CD14-positive monocyte (primary cell): ENCODE results near the gene GTF3C1. TPM values are rescaled to one million over a fixed set of nuclear protein-coding genes. Genes with fewer than 3 reads are reported as not detected.

ENCODE experiments used
- DNase-seq, 3 donors: peaks; one replicate each; pipeline ENCODE4 v3.0.0-alpha.2; 2011 to 2022
- H2AFZ ChIP-seq: 2 replicates; pipeline ENCODE4 v1.6.0; 2012; ENCODE audit warnings: mild to moderate bottlenecking, low read depth, low read length, inconsistent platforms; ENCODE audit not compliant: insufficient read depth, poor library complexity, severe bottlenecking
- H3K27ac ChIP-seq, 2 donors: 1 replicate in 1 of 2; 2 replicates in 1 of 2; pipeline ENCODE4 v1.5.1; 2012 to 2013; ENCODE audit warnings: low read length in 2 of 2, control low read depth in 1 of 2, inconsistent platforms in 1 of 2, low read depth in 1 of 2, mild to moderate bottlenecking in 1 of 2
- H3K27me3 ChIP-seq, 2 donors: one replicate each; pipeline versions ENCODE4 v1.6.0 to v1.6.1; 2011 to 2013; ENCODE audit warnings: low read length in 2 of 2; ENCODE audit not compliant: control insufficient read depth in 2 of 2, insufficient read depth in 2 of 2
- H3K36me3 ChIP-seq, 2 donors: replicated peaks in 1 of 2; 1 replicate in 1 of 2; 2 replicates in 1 of 2; pipeline versions ENCODE4 v1.5.1 to v1.6.1; 2012 to 2013; ENCODE audit warnings: low read length in 2 of 2, control low read depth in 1 of 2, inconsistent platforms in 1 of 2, mild to moderate bottlenecking in 1 of 2; ENCODE audit not compliant: insufficient read depth in 2 of 2, control insufficient read depth in 1 of 2
- H3K4me1 ChIP-seq, 2 donors: 1 replicate in 1 of 2; 2 replicates in 1 of 2; pipeline versions ENCODE4 v1.5.1 to v1.6.1; 2012 to 2013; ENCODE audit warnings: low read length in 2 of 2, control low read depth in 1 of 2, inconsistent platforms in 1 of 2, mild to moderate bottlenecking in 1 of 2, moderate library complexity in 1 of 2; ENCODE audit not compliant: insufficient read depth in 2 of 2, control insufficient read depth in 1 of 2
- H3K4me2 ChIP-seq: replicated peaks from 2 replicates; pipeline ENCODE3; 2012; ENCODE audit warnings: low read length, moderate library complexity, mild to moderate bottlenecking; ENCODE audit not compliant: poor library complexity, severe bottlenecking; ENCODE audit errors: extremely low read depth
- H3K4me3 ChIP-seq, 3 experiments: fragments of 200-600 bp in 1 of 3; sonication (generic) in 1 of 3; replicated peaks in 1 of 3; 1 replicate in 2 of 3; 2 replicates in 1 of 3; pipeline ENCODE4 v1.5.1; 2011 to 2013; ENCODE audit warnings: low read length in 3 of 3, mild to moderate bottlenecking in 3 of 3, control low read depth in 2 of 3, low read depth in 2 of 3, inconsistent platforms in 1 of 3, moderate library complexity in 1 of 3
- H3K79me2 ChIP-seq: 2 replicates; pipeline ENCODE4 v1.6.0; 2012; ENCODE audit warnings: mild to moderate bottlenecking, control low read depth, inconsistent platforms, low read length, moderate library complexity; ENCODE audit not compliant: insufficient read depth
- H3K9ac ChIP-seq: 2 replicates; pipeline ENCODE4 v1.6.0; 2017; ENCODE audit warnings: low read length, mild to moderate bottlenecking; ENCODE audit not compliant: insufficient read depth, poor library complexity, severe bottlenecking
- H3K9me3 ChIP-seq, 2 donors: replicated peaks in 1 of 2; 1 replicate in 1 of 2; 2 replicates in 1 of 2; pipeline versions ENCODE4 v1.5.1 to v1.6.1; 2012 to 2013; ENCODE audit warnings: low read length in 2 of 2, control low read depth in 1 of 2; ENCODE audit not compliant: control insufficient read depth in 1 of 2, insufficient read depth in 1 of 2
- H4K20me1 ChIP-seq: 2 replicates; pipeline ENCODE4 v1.6.0; 2012; ENCODE audit warnings: mild to moderate bottlenecking, low read length, control low read depth, moderate library complexity; ENCODE audit not compliant: insufficient read depth
- H3K27ac Mint-ChIP-seq, 7 donors: one replicate each; pipeline ENCODE4 v1.8.0; 2020; ENCODE audit warnings: mild to moderate bottlenecking in 7 of 7, mixed read lengths in 7 of 7, moderate library complexity in 6 of 7, inconsistent platforms in 2 of 7
- H3K27me3 Mint-ChIP-seq, 3 donors: one replicate each; pipeline ENCODE4 v1.8.0; 2021 to 2022; ENCODE audit warnings: low read depth in 3 of 3, mild to moderate bottlenecking in 3 of 3, mixed read lengths in 3 of 3, moderate library complexity in 3 of 3, inconsistent platforms in 1 of 3
- H3K36me3 Mint-ChIP-seq, 2 donors: one replicate each; pipeline ENCODE4 v1.8.0; 2020; ENCODE audit warnings: mixed read lengths in 2 of 2, inconsistent platforms in 1 of 2, mild to moderate bottlenecking in 1 of 2
- H3K4me1 Mint-ChIP-seq: one replicate; pipeline ENCODE4 v1.8.0; 2020; ENCODE audit warnings: mild to moderate bottlenecking, mixed read lengths
- H3K4me3 Mint-ChIP-seq, 2 donors: one replicate each; pipeline ENCODE4 v1.8.0; 2020; ENCODE audit warnings: mild to moderate bottlenecking in 2 of 2, mixed read lengths in 2 of 2, moderate library complexity in 1 of 2
- H3K9me3 Mint-ChIP-seq, 7 donors: one replicate each; pipeline ENCODE4 v1.8.0; 2020 to 2022; ENCODE audit warnings: mixed read lengths in 7 of 7, mild to moderate bottlenecking in 6 of 7, moderate library complexity in 6 of 7, inconsistent platforms in 2 of 7
- WGBS: methylation state at CpG from one replicate; pipeline ENCODE4 v1.1.5; 2013; ENCODE audit warnings: missing lambda C conversion rate; ENCODE audit not compliant: insufficient coverage; 5-methylcytosine and 5-hydroxymethylcytosine counted together
- intact Hi-C, 2 donors: fragments of 100-400 bp; cut with micrococcal nuclease; formaldehyde crosslinking; loops; one replicate each; pipeline versions ENCODE4 v1.15.0 to v1.15.1; 2023
- polyA plus RNA-seq, 3 donors: library from polyadenylated mRNA; depleted of rRNA in 1 of 3; unstranded in 2 of 3; stranded (reverse) in 1 of 3; fragments of 300-500 nt in 2 of 3; fragments of >200 nt in 1 of 3; fragmentation: Illumina TruSeq in 2 of 3; gene quantifications; 1 replicate in 2 of 3; 2 replicates in 1 of 3; pipeline ENCODE4 v1.2.3, GENCODE V29; 2012 to 2021
- TF ChIP-seq, protein P1 (sequence below): fragments of 200-600 bp; IDR thresholded peaks from one replicate; pipeline ENCODE4 v1.8.0; 2022; ENCODE audit warnings: antibody characterized with exemption, mild to moderate bottlenecking

GTF3C1 gene
- polyA plus RNA-seq, 3 donors, result 7.0 to 22.0 (median 12.8) TPM

DNA sequence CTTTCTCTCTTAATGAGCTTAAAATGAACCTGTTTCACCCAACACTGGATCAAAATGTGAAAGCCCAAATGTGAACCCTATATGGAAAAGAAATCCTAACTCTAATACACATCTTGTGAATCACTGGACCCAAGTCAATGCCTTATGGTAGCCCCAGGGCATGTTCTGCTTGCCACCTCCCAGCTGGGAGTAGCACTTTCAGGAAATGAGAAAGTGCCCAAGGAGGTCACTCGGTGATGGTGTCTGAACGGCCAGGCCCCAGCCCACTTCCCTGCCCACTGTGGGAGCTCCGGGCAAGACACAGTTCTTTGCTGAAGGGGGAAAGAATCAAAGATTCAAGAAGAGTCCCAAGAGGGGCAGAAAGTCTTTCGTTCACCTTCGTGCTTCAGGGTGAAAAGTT, 46.1 kb downstream of the GTF3C1 start:
- H3K4me2 ChIP-seq, result no peak overlapping the region
- intact Hi-C loops, result no loop called here
- H3K27me3 ChIP-seq, result no peaks in the 10 kb centered on the region
- H3K36me3 ChIP-seq, result peaks cover 97 to 100% of the 10 kb centered on the region in 2 donors
- no peaks in the 10 kb centered on the region for H4K20me1 ChIP-seq
- Mint-ChIP-seq H3K27ac (peak overlapping the region in 1 of 7 donors; percentile 14), H3K4me3 (no peak overlapping the region), H3K36me3 (peaks cover 97 to 100% of the 10 kb centered on the region in 2 donors), H3K4me1 (no peaks in the 10 kb centered on the region), H3K9me3 (no peaks in the 10 kb centered on the region), H3K27me3 (peaks cover 0 to 3% (median 1%) of the 10 kb centered on the region in 3 donors)
- H2AFZ ChIP-seq, result no peak overlapping the region
- no peaks in the 10 kb centered on the region for H3K4me1 ChIP-seq
- DNase-seq, result no peak
- WGBS, result 100% methylated on average over 2 of the region's 5 CpGs
- no peaks in the 10 kb centered on the region for H3K9me3 ChIP-seq
- H3K27ac ChIP-seq, result no peak overlapping the region
- no peaks in the 10 kb centered on the region for H3K79me2 ChIP-seq
- TF ChIP-seq, protein P1, sequence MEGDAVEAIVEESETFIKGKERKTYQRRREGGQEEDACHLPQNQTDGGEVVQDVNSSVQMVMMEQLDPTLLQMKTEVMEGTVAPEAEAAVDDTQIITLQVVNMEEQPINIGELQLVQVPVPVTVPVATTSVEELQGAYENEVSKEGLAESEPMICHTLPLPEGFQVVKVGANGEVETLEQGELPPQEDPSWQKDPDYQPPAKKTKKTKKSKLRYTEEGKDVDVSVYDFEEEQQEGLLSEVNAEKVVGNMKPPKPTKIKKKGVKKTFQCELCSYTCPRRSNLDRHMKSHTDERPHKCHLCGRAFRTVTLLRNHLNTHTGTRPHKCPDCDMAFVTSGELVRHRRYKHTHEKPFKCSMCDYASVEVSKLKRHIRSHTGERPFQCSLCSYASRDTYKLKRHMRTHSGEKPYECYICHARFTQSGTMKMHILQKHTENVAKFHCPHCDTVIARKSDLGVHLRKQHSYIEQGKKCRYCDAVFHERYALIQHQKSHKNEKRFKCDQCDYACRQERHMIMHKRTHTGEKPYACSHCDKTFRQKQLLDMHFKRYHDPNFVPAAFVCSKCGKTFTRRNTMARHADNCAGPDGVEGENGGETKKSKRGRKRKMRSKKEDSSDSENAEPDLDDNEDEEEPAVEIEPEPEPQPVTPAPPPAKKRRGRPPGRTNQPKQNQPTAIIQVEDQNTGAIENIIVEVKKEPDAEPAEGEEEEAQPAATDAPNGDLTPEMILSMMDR, result no peak
- H3K4me3 ChIP-seq, result no peak overlapping the region
- H3K9ac ChIP-seq, result no peak overlapping the region

DNA sequence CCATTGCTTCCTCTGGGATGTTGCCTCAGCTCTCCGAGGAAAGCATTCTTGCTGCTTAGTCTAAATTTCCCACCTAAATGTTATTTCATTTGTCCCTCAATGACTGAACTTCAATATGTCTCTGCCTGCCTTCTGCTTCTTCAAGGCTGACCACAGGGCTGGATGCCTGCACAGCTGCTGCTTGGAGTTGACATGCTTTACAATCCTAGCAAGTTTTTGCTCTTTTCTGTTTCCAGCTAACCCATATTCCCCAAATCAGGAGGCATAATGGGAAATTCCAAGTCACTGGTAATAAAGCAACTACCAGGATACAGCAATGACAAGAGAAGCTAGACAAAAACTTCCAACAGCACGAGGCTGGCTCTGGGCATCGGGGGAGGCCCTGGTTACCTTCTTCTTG, 48.9 kb downstream of the GTF3C1 start:
- H3K27ac Mint-ChIP-seq, result no peak overlapping the region
- no peaks in the 10 kb centered on the region for H4K20me1 ChIP-seq
- H3K9me3 Mint-ChIP-seq, result no peaks in the 10 kb centered on the region
- no peak overlapping the region for H3K4me3 Mint-ChIP-seq
- TF ChIP-seq, protein P1, result no peak
- H3K4me3 ChIP-seq, result no peak overlapping the region
- WGBS, result 100% methylated on average over 3 of the region's 3 CpGs
- no peak overlapping the region for H2AFZ ChIP-seq
- no peaks in the 10 kb centered on the region for H3K4me1 Mint-ChIP-seq
- H3K27me3 Mint-ChIP-seq, result peaks cover 0 to 2% (median 0%) of the 10 kb centered on the region in 3 donors
- no peaks in the 10 kb centered on the region for H3K27me3 ChIP-seq
- no peak overlapping the region for H3K27ac ChIP-seq
- peaks cover 92 to 100% of the 10 kb centered on the region in 2 donors for H3K36me3 Mint-ChIP-seq
- intact Hi-C loops, result no loop called here
- no peak overlapping the region for H3K9ac ChIP-seq
- H3K4me2 ChIP-seq, result no peak overlapping the region
- no peaks in the 10 kb centered on the region for H3K4me1 ChIP-seq
- no peaks in the 10 kb centered on the region for H3K9me3 ChIP-seq
- H3K79me2 ChIP-seq, result no peaks in the 10 kb centered on the region
- DNase-seq, result no peak
- peaks cover 97 to 100% of the 10 kb centered on the region in 2 donors for H3K36me3 ChIP-seq
